GM06990 (cell line): ENCODE results near the gene PJA1.

Experiments used
- DNase-seq: peaks from one replicate; pipeline ENCODE4 v3.0.0-alpha.2; 2011; ENCODE audit not compliant: insufficient read length; ENCODE audit errors: extremely low read depth
- H3K27me3 ChIP-seq: replicated peaks from 2 replicates; pipeline ENCODE4 v1.6.0; 2011; ENCODE audit warnings: low read length; ENCODE audit not compliant: control insufficient read depth, insufficient read depth
- H3K36me3 ChIP-seq: 2 replicates; pipeline ENCODE4 v1.5.1; 2011; ENCODE audit warnings: low read length; ENCODE audit not compliant: control insufficient read depth, insufficient read depth
- H3K4me3 ChIP-seq: replicated peaks from 2 replicates; pipeline ENCODE4 v1.5.1; 2011; ENCODE audit warnings: low read depth, mild to moderate bottlenecking, control low read depth, low read length
- TF ChIP-seq, protein P1 (sequence below): IDR thresholded peaks from 2 replicates; pipeline ENCODE4 v1.5.1; 2011; ENCODE audit warnings: low read length, control low read depth, mild to moderate bottlenecking, inconsistent platforms; ENCODE audit not compliant: insufficient read depth, poor library complexity, severe bottlenecking

Gene PJA1

DNA sequence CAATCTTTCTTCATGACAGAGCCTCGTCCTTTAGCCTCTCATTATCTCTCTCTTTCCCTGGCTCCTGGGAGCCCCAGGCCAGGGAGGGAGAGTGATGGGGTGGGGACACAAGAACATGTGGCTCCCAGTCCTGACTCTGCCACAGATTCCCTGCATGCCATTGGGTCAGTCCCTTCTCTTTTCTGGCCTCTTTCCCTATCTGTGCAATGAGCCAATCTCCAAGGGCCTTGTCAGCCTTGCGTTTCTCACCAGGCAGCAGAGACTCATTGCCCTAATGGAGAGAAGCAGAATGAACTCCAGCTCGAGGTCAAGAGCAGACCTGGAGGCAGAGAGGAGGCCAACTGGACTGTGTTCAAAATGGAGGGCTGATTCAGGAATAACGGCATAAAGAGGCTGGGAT, 38.4 kb upstream of the PJA1 start:
- Histone ChIP-seq H3K36me3 (no peaks in the 10 kb centered on the region), H3K4me3 (no peak overlapping the region), H3K27me3 (no peaks in the 10 kb centered on the region; the same call in none of the 2 replicates)
- no peak for DNase-seq
- TF ChIP-seq, protein P1, sequence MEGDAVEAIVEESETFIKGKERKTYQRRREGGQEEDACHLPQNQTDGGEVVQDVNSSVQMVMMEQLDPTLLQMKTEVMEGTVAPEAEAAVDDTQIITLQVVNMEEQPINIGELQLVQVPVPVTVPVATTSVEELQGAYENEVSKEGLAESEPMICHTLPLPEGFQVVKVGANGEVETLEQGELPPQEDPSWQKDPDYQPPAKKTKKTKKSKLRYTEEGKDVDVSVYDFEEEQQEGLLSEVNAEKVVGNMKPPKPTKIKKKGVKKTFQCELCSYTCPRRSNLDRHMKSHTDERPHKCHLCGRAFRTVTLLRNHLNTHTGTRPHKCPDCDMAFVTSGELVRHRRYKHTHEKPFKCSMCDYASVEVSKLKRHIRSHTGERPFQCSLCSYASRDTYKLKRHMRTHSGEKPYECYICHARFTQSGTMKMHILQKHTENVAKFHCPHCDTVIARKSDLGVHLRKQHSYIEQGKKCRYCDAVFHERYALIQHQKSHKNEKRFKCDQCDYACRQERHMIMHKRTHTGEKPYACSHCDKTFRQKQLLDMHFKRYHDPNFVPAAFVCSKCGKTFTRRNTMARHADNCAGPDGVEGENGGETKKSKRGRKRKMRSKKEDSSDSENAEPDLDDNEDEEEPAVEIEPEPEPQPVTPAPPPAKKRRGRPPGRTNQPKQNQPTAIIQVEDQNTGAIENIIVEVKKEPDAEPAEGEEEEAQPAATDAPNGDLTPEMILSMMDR = no peak

GRCh38 chrX:69197690-69198089, 32.4 kb upstream of the PJA1 start:
- Histone ChIP-seq H3K4me3 (no peak overlapping the region), H3K27me3 (peaks cover 2% of the 10 kb centered on the region), H3K36me3 (no peaks in the 10 kb centered on the region)
- TF ChIP-seq, protein P1 = no peak
- no peak for DNase-seq

DNA sequence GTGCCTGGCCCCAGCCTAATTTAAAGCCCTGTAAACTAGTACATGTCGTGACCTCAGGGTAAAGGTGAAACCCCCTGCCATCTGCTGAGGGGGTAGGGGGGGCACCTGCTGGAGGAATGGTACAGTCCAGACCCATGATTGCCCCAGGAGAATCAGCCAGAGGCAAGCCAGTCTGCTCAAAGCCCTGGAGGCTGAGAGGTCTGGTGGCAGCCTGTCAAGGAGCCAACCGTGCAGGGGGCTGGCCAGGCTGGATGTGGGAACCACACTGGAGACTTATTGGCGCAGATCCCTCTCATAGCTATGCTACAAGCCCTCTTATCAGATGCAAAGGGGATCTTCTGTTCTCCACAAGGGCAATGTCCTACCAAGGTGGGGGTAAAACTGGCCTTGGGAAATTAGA, 31.4 kb upstream of the PJA1 start:
- DNase-seq = no peak
- TF ChIP-seq, protein P1 = no peak
- peaks cover 2% of the 10 kb centered on the region for H3K27me3 ChIP-seq

DNA sequence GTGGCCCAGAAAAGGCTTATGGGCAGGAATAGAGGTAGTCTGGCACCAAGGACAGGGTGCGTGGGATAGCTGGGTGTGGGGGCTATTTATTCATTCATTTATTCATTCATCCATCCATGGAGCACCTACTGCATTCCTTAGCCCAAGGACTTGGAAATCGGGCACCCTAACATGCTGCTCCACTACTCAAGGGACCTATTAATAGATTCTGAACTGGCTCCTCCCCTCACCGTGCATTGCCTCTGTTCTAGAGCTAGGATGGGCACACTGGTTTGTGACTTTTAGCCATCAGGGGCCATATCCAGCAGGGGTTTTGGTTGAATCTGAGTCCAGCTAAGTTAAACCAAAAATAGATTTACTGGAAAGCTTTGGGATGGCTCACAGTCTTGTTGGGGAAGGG, 30.6 kb upstream of the PJA1 start:
- TF ChIP-seq, protein P1 = no peak
- Histone ChIP-seq H3K36me3 (no peaks in the 10 kb centered on the region), H3K4me3 (no peak overlapping the region), H3K27me3 (peaks cover 2% of the 10 kb centered on the region)
- no peak for DNase-seq

More for the DNA sequence above, 31.4 kb upstream of the PJA1 start:
- no peaks in the 10 kb centered on the region for H3K36me3 ChIP-seq
- no peak overlapping the region for H3K4me3 ChIP-seq

DNA sequence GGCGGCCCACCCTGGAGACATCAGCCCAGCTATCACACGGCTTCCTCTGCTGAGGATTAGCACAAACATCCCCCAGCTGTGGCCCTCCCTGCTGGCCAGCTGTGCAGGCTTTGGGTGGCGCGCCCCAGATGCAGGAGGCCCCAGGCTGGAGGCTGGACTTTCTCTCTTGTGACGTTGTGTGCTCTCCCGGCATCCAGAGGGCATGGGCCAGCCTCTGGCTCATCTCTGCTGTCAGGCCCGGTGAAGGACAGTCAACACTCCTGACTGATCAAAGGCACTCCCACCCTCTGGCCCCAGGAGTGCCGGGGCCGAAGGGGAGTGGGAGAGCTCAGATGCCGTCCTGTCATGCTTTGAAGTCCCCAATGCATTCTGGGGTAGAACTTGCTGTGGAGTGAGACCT, 29.9 kb upstream of the PJA1 start:
- TF ChIP-seq, protein P1 = no peak
- H3K4me3 ChIP-seq = no peak overlapping the region
- H3K36me3 ChIP-seq = no peaks in the 10 kb centered on the region
- peaks cover 2% of the 10 kb centered on the region for H3K27me3 ChIP-seq
- DNase-seq = no peak

DNA sequence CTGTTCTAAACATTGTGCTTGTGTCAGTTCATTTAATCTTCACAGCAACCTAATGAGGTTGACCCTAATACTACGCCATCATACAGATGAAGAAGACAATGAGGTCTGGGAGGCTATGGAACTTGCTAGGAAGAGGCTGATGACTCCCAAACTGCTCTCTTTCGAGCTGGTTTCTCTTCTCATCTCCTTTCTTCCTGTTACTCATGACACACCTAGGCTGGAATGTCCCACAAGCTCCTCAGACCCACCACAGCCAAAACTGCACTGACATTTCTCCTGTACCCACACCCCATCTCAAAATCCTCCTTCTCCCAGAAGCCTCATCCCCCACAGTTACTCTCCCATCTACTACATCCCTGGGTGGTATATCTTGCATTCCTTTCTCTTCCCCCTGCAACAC, 27.4 kb upstream of the PJA1 start:
- peaks cover 4% of the 10 kb centered on the region for H3K27me3 ChIP-seq
- TF ChIP-seq, protein P1 = no peak
- H3K36me3 ChIP-seq = no peaks in the 10 kb centered on the region
- H3K4me3 ChIP-seq = no peak overlapping the region
- no peak for DNase-seq
